OCI-LY3 (cell line): ENCODE data around the gene RPS6KL1.

Source experiments
- EZH2phosphoT487 ChIP-seq: fragments of 200-600 bp; shearing (Covaris generic); IDR thresholded peaks from 2 replicates; pipeline ENCODE4 v1.6.1; 2018; ENCODE audit warnings: antibody characterized with exemption, mixed run types, low read depth
- TF ChIP-seq, protein P1 (sequence below): fragments of 200-600, 300-600 bp; sonication (generic); IDR thresholded peaks from 2 replicates; pipeline ENCODE4 v1.5.1; 2014; ENCODE audit warnings: antibody characterized with exemption, low read length, low read depth

DNA sequence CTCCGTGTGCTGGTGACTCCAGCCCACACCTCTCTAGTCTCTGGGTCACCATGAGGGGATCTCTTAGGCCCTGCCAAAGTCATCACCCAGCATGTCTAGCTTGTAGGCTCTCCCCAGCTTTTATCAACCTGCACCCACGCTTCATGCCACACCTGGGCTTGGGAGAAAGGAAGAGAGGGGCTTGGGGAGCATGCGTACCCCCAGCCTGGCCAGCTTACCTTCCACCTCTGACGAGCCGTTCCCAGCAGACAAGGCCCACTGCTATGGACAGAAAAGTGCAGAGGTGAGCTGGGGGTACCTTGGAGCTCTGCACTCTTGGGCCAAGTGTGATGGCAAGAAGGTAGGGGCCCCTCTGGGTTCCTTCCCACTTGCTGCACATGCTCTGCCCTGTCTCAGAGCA, 30.6 kb upstream of the RPS6KL1 start:
- TF ChIP-seq, protein P1, sequence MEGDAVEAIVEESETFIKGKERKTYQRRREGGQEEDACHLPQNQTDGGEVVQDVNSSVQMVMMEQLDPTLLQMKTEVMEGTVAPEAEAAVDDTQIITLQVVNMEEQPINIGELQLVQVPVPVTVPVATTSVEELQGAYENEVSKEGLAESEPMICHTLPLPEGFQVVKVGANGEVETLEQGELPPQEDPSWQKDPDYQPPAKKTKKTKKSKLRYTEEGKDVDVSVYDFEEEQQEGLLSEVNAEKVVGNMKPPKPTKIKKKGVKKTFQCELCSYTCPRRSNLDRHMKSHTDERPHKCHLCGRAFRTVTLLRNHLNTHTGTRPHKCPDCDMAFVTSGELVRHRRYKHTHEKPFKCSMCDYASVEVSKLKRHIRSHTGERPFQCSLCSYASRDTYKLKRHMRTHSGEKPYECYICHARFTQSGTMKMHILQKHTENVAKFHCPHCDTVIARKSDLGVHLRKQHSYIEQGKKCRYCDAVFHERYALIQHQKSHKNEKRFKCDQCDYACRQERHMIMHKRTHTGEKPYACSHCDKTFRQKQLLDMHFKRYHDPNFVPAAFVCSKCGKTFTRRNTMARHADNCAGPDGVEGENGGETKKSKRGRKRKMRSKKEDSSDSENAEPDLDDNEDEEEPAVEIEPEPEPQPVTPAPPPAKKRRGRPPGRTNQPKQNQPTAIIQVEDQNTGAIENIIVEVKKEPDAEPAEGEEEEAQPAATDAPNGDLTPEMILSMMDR: no peak
- no peak for TF ChIP-seq EZH2phosphoT487
